Caco-2 (cell line): ENCODE measurements around the gene EIF2D. TPM values are rescaled to one million over a fixed set of nuclear protein-coding genes. Genes with fewer than 3 reads are reported as not detected.

ENCODE experiments used
- BruUV-seq: library from RNA; stranded (reverse); fragments of 400-500 nt; replicated peaks from 2 replicates; lab custom pipeline; 2021; lab: Mats Ljungman, UMichigan
- CTCF ChIA-PET: fragments of 300-600 bp; sonication (Branson Sonifier 250); formaldehyde crosslinking; loops from one replicate; lab custom pipeline; 2022; ENCODE audit warnings: antibody characterized with exemption; lab: Charles Lee
- POLR2A ChIA-PET: fragments of 300-600 bp; sonication (Branson Sonifier 250); formaldehyde crosslinking; loops from one replicate; lab custom pipeline; 2022; ENCODE audit warnings: antibody characterized with exemption; lab: Charles Lee
- DNase-seq, 2 experiments: peaks; one replicate each; pipeline versions ENCODE4 v3.0.0 to v3.0.0-alpha.2; 2020 to 2022
- H3K27me3 ChIP-seq: replicated peaks from 2 replicates; pipeline ENCODE4 v1.6.0; 2011; ENCODE audit warnings: low read length; ENCODE audit not compliant: control insufficient read depth, insufficient read depth
- H3K36me3 ChIP-seq: 2 replicates; pipeline ENCODE4 v1.5.1; 2011; ENCODE audit warnings: low read length; ENCODE audit not compliant: control insufficient read depth, insufficient read depth
- H3K4me1 ChIP-seq: fragments of 250-450 bp; sonication (Bioruptor Pico); 2 replicates; pipeline ENCODE4 v1.5.1; 2020; ENCODE audit warnings: mild to moderate bottlenecking
- H3K4me3 ChIP-seq: 2 replicates; pipeline ENCODE4 v1.5.1; 2011; ENCODE audit warnings: low read depth, mild to moderate bottlenecking, control low read depth, low read length
- H3K9me3 ChIP-seq: fragments of 250-450 bp; sonication (Bioruptor Pico); 2 replicates; pipeline ENCODE4 v1.5.1; 2020; ENCODE audit warnings: mild to moderate bottlenecking, moderate library complexity
- H3K27ac Mint-ChIP-seq: one replicate; pipeline ENCODE4 v1.8.0; 2022; ENCODE audit warnings: mixed read lengths; ENCODE audit not compliant: unreplicated experiment
- H3K27me3 Mint-ChIP-seq: one replicate; pipeline ENCODE4 v1.8.0; 2022; ENCODE audit warnings: mixed read lengths; ENCODE audit not compliant: insufficient read depth, unreplicated experiment
- H3K36me3 Mint-ChIP-seq: one replicate; pipeline ENCODE4 v1.8.0; 2022; ENCODE audit warnings: mild to moderate bottlenecking, mixed read lengths; ENCODE audit not compliant: insufficient read depth, unreplicated experiment
- H3K4me1 Mint-ChIP-seq: one replicate; pipeline ENCODE4 v1.8.0; 2022; ENCODE audit warnings: low read depth, mixed read lengths; ENCODE audit not compliant: unreplicated experiment
- H3K4me3 Mint-ChIP-seq: one replicate; pipeline ENCODE4 v1.8.0; 2022; ENCODE audit warnings: mild to moderate bottlenecking, moderate library complexity, mixed read lengths; ENCODE audit not compliant: unreplicated experiment
- H3K9me3 Mint-ChIP-seq: one replicate; pipeline ENCODE4 v1.8.0; 2022; ENCODE audit warnings: mixed read lengths; ENCODE audit not compliant: unreplicated experiment
- CTCF ChIP-seq, 2 experiments: fragments of 200-600 bp in 1 of 2; IDR thresholded peaks; 1 replicate in 1 of 2; 2 replicates in 1 of 2; pipeline versions ENCODE4 v1.5.1 to v1.8.0; 2011 to 2022; ENCODE audit warnings: antibody characterized with exemption in 1 of 2, control low read depth in 1 of 2, inconsistent platforms in 1 of 2, low read depth in 1 of 2, low read length in 1 of 2, mild to moderate bottlenecking in 1 of 2, moderate library complexity in 1 of 2; ENCODE audit not compliant: insufficient read depth in 1 of 2, severe bottlenecking in 1 of 2, unreplicated experiment in 1 of 2
- intact Hi-C: fragments of 100-400 bp; cut with micrococcal nuclease; formaldehyde crosslinking; loops from one replicate; pipeline ENCODE4 v1.10.0; 2022; ENCODE audit not compliant: unreplicated experiment
- total RNA-seq: library from RNA; stranded (reverse); gene quantifications from 2 replicates; pipeline ENCODE4 v1.2.3, GENCODE V29; 2022

The EIF2D gene
- total RNA-seq, 1 experiment from 2014 or later: 37.9 TPM

GRCh38 chr1:206588492-206588891, 23.8 kb downstream of the EIF2D start:
- intact Hi-C loops: no loop called here
- Histone ChIP-seq H3K4me1 (no peaks in the 10 kb centered on the region), H3K36me3 (no peaks in the 10 kb centered on the region; the same call in 1 of the 2 replicates), H3K27me3 (no peaks in the 10 kb centered on the region), H3K4me3 (no peak overlapping the region), H3K9me3 (no peaks in the 10 kb centered on the region)
- no peak for DNase-seq
- no TSS peak for BruUV-seq
- no peak overlapping the region for H3K27ac Mint-ChIP-seq
- H3K9me3 Mint-ChIP-seq: no peaks in the 10 kb centered on the region
- ChIA-PET POLR2A (no interaction called here), CTCF (interaction anchor here (0.6 kb wide), 1 partner anchor 24 kb away, joined by 4 read pairs; the partner anchor contains the start of gene EIF2D)
- no peak overlapping the region for H3K4me3 Mint-ChIP-seq
- no peaks in the 10 kb centered on the region for H3K27me3 Mint-ChIP-seq
- H3K4me1 Mint-ChIP-seq: no peaks in the 10 kb centered on the region
- no peak for TF ChIP-seq CTCF (IDR thresholded peaks at IDR 0.05; ENCODE audit: insufficient read depth in 1 of 2, low read depth in 1 of 2, low read length in 1 of 2, severe bottlenecking in 1 of 2, unreplicated experiment in 1 of 2)
- H3K36me3 Mint-ChIP-seq: peaks cover 13% of the 10 kb centered on the region

- intact Hi-C loops: no loop called here
- H3K27me3 Mint-ChIP-seq: no peaks in the 10 kb centered on the region
- Histone ChIP-seq H3K36me3 (no peaks in the 10 kb centered on the region; the same call in 1 of the 2 replicates), H3K4me1 (no peaks in the 10 kb centered on the region), H3K4me3 (no peak overlapping the region), H3K27me3 (no peaks in the 10 kb centered on the region), H3K9me3 (no peaks in the 10 kb centered on the region)
- no peak overlapping the region for H3K4me3 Mint-ChIP-seq
- no TSS peak for BruUV-seq
- TF ChIP-seq CTCF (IDR thresholded peaks at IDR 0.05; ENCODE audit: insufficient read depth in 1 of 2, low read depth in 1 of 2, low read length in 1 of 2, severe bottlenecking in 1 of 2, unreplicated experiment in 1 of 2): no peak
- H3K4me1 Mint-ChIP-seq: no peaks in the 10 kb centered on the region
- H3K9me3 Mint-ChIP-seq: no peaks in the 10 kb centered on the region
- H3K36me3 Mint-ChIP-seq: peaks cover 13% of the 10 kb centered on the region
- POLR2A ChIA-PET: no interaction called here
- no peak for DNase-seq
- no peak overlapping the region for H3K27ac Mint-ChIP-seq
- CTCF ChIA-PET: interaction anchor here (0.6 to 1.1 kb wide), 2 partner anchors 24 to 43 kb away, joined by 4 to 6 read pairs; partner anchors contain the start of gene EIF2D
Observed at GRCh38 chr1:206587904-206588303, 24.4 kb downstream of the EIF2D start.

- POLR2A ChIA-PET: no interaction called here
- Histone ChIP-seq H3K4me1 (no peaks in the 10 kb centered on the region), H3K4me3 (no peak overlapping the region), H3K27me3 (no peaks in the 10 kb centered on the region), H3K9me3 (no peaks in the 10 kb centered on the region), H3K36me3 (no peaks in the 10 kb centered on the region)
- CTCF ChIA-PET: interaction anchor here (0.5 to 4.6 kb wide), 5 partner anchors 42 to 330 kb away, joined by 3 to 22 read pairs (median 6); no protein-coding TSS in a partner anchor
- H3K27me3 Mint-ChIP-seq: no peaks in the 10 kb centered on the region
- no peaks in the 10 kb centered on the region for H3K4me1 Mint-ChIP-seq
- H3K36me3 Mint-ChIP-seq: peaks cover 2% of the 10 kb centered on the region
- no peaks in the 10 kb centered on the region for H3K9me3 Mint-ChIP-seq
- no peak for DNase-seq
- BruUV-seq: no TSS peak
- intact Hi-C loops: no loop called here
- no peak overlapping the region for H3K27ac Mint-ChIP-seq
- H3K4me3 Mint-ChIP-seq: no peak overlapping the region
- no peak for TF ChIP-seq CTCF (IDR thresholded peaks at IDR 0.05; ENCODE audit: insufficient read depth in 1 of 2, low read depth in 1 of 2, low read length in 1 of 2, severe bottlenecking in 1 of 2, unreplicated experiment in 1 of 2)
Observed at GRCh38 chr1:206586501-206587445, 25.5 kb downstream of the EIF2D start.
